SK-N-SH treated with all-trans-retinoic acid at 6 μM for 48 hours (cell line): ENCODE measurements around the gene CACNA1A.

Source experiments
- ATAC-seq: fragments of 200-7000 bp; cut with Tn5 transposase; 3 replicates; pipeline ENCODE4 v1.9.1; 2020; ENCODE audit warnings: mild to moderate bottlenecking, moderate library complexity
- ARNTL ChIP-seq: fragments of 450-650 bp; formaldehyde crosslinking; IDR thresholded peaks from 2 replicates; pipeline ENCODE4 v1.5.0; 2020; ENCODE audit warnings: low read depth, mild to moderate bottlenecking, moderate library complexity, borderline replicate concordance
- BACH2 ChIP-seq: fragments of 250-450 bp; sonication (Bioruptor Pico); IDR thresholded peaks from 2 replicates; pipeline ENCODE4 v1.9.0; 2021; ENCODE audit warnings: mild to moderate bottlenecking, borderline replicate concordance
- CREB5 ChIP-seq: fragments of 250-450 bp; sonication (Bioruptor Pico); IDR thresholded peaks from 2 replicates; pipeline ENCODE4 v1.5.1; 2020; ENCODE audit warnings: low read depth, mild to moderate bottlenecking, moderate library complexity
- CSRNP3 ChIP-seq: fragments of 250-450 bp; sonication (Bioruptor Pico); IDR thresholded peaks from 2 replicates; pipeline ENCODE4 v1.5.1; 2021; ENCODE audit warnings: mild to moderate bottlenecking, moderate library complexity
- ESRRG ChIP-seq: fragments of 250-450 bp; sonication (Bioruptor Pico); IDR thresholded peaks from 2 replicates; pipeline ENCODE4 v1.6.1; 2021; ENCODE audit warnings: mild to moderate bottlenecking
- GLIS3 ChIP-seq: fragments of 250-450 bp; sonication (Bioruptor Pico); IDR thresholded peaks from 2 replicates; pipeline ENCODE4 v1.5.0; 2020; ENCODE audit warnings: mild to moderate bottlenecking, moderate library complexity
- ISL1 ChIP-seq: fragments of 250-450 bp; sonication (Bioruptor Pico); IDR thresholded peaks from 2 replicates; pipeline ENCODE4 v2.1.2; 2022; ENCODE audit warnings: mild to moderate bottlenecking, moderate library complexity
- OSR1 ChIP-seq: fragments of 250-450 bp; sonication (Bioruptor Pico); IDR thresholded peaks from 2 replicates; pipeline ENCODE4 v1.8.0; 2022; ENCODE audit warnings: moderate library complexity, mild to moderate bottlenecking, inconsistent platforms
- PATZ1 ChIP-seq: fragments of 250-450 bp; sonication (Bioruptor Pico); IDR thresholded peaks from 2 replicates; pipeline ENCODE4 v1.8.0; 2020; ENCODE audit warnings: mild to moderate bottlenecking, moderate library complexity, borderline replicate concordance
- POU6F1 ChIP-seq: fragments of 250-450 bp; sonication (Bioruptor Pico); IDR thresholded peaks from 2 replicates; pipeline ENCODE4 v1.8.0; 2021; ENCODE audit warnings: low read depth, mild to moderate bottlenecking, moderate library complexity, borderline replicate concordance
- RARB ChIP-seq: fragments of 250-450 bp; sonication (Bioruptor Pico); IDR thresholded peaks from 2 replicates; pipeline ENCODE4 v1.8.0; 2021; ENCODE audit warnings: mild to moderate bottlenecking, moderate library complexity
- TCF4 ChIP-seq: fragments of 250-450 bp; sonication (Bioruptor Pico); IDR thresholded peaks from 2 replicates; pipeline ENCODE4 v1.8.0; 2021; ENCODE audit warnings: mild to moderate bottlenecking, moderate library complexity, borderline replicate concordance
- TOX ChIP-seq: fragments of 250-450 bp; sonication (Bioruptor Pico); IDR thresholded peaks from 2 replicates; pipeline ENCODE4 v1.8.0; 2021; ENCODE audit warnings: mild to moderate bottlenecking, moderate library complexity, borderline replicate concordance
- TSHZ2 ChIP-seq: fragments of 250-450 bp; sonication (Bioruptor Pico); IDR thresholded peaks from 2 replicates; pipeline ENCODE4 v1.5.0; 2020; ENCODE audit warnings: mild to moderate bottlenecking, moderate library complexity
- ZC3H10 ChIP-seq: fragments of 250-450 bp; sonication (Bioruptor Pico); IDR thresholded peaks from 2 replicates; pipeline ENCODE4 v1.5.1; 2021; ENCODE audit warnings: mild to moderate bottlenecking, moderate library complexity
- ZFP3 ChIP-seq: fragments of 250-450 bp; sonication (Bioruptor Pico); IDR thresholded peaks from 2 replicates; pipeline ENCODE4 v1.5.0; 2020; ENCODE audit warnings: mild to moderate bottlenecking, moderate library complexity
- ZFP30 ChIP-seq: fragments of 450-650 bp; formaldehyde crosslinking; IDR thresholded peaks from 2 replicates; pipeline ENCODE4 v1.5.0; 2022; ENCODE audit warnings: mild to moderate bottlenecking, moderate library complexity
- ZNF565 ChIP-seq: fragments of 450-650 bp; formaldehyde crosslinking; conservative IDR thresholded peaks from 2 replicates; pipeline ENCODE4 v1.5.0; 2020; ENCODE audit warnings: low read depth, mild to moderate bottlenecking, moderate library complexity
- ZNF70 ChIP-seq: fragments of 450-650 bp; formaldehyde crosslinking; IDR thresholded peaks from 2 replicates; pipeline ENCODE4 v1.5.0; 2020; ENCODE audit warnings: mild to moderate bottlenecking, moderate library complexity
- ZNF8 ChIP-seq: fragments of 450-650 bp; formaldehyde crosslinking; IDR thresholded peaks from 2 replicates; pipeline ENCODE4 v1.5.0; 2020; ENCODE audit warnings: mild to moderate bottlenecking, moderate library complexity

Gene CACNA1A

GRCh38 chr19:13505761-13506470 lies 363 bp downstream of the CACNA1A start (continued):
- no peak for TF ChIP-seq PATZ1 (CRISPR knock-in tag)
- TF ChIP-seq ZNF8 = no peak
- TF ChIP-seq CREB5 (CRISPR knock-in tag) = no peak
- TF ChIP-seq CSRNP3 (CRISPR knock-in tag) = no peak
- TF ChIP-seq, all 23 proteins: peak for 0

- ATAC-seq = no peak
- TF ChIP-seq ISL1 (CRISPR knock-in tag) = no peak
- no peak for TF ChIP-seq CREB5 (CRISPR knock-in tag)
- TF ChIP-seq PATZ1 (CRISPR knock-in tag) = no peak
- no peak for TF ChIP-seq CSRNP3 (CRISPR knock-in tag)
- no peak for TF ChIP-seq RARB (CRISPR knock-in tag)
- TF ChIP-seq ZNF8 = no peak
- no peak for TF ChIP-seq ESRRG (CRISPR knock-in tag)
- no peak for TF ChIP-seq ZFP30 (CRISPR knock-in tag)
- no peak for TF ChIP-seq ZNF565
- TF ChIP-seq ZFP3 (CRISPR knock-in tag) = no peak
- TF ChIP-seq TCF4 (CRISPR knock-in tag) = no peak
- TF ChIP-seq ZC3H10 (CRISPR knock-in tag) = no peak
- TF ChIP-seq TSHZ2 (CRISPR knock-in tag) = no peak
- TF ChIP-seq BACH2 (CRISPR knock-in tag) = no peak
- no peak for TF ChIP-seq TOX (CRISPR knock-in tag)
- no peak for TF ChIP-seq GLIS3 (CRISPR knock-in tag)
- no peak for TF ChIP-seq POU6F1
- no peak for TF ChIP-seq ARNTL (CRISPR knock-in tag)
- TF ChIP-seq ZNF70 = no peak
- no peak for TF ChIP-seq OSR1
These were observed 1.0 kb downstream of the CACNA1A start for GRCh38 chr19:13505164-13505695.
